HepG2 (cell line): Measurements from ENCODE around the gene FRRS1.
A peak's percentile ranks its signal among the peaks of the same experiment; 100 is the strongest.
"Not testable (repeated sequence)": the region's sequence is repeated elsewhere in the genome, so short reads cannot be mapped to it uniquely, and the experiment has no call there.

Experiments used
- CBX1 ChIP-seq: IDR thresholded peaks from one replicate; pipeline ENCODE4 v1.6.1; 2016; ENCODE audit warnings: antibody characterized with exemption, low read depth
- HCFC1 ChIP-seq: fragments of 150-350 bp; IDR thresholded peaks from 2 replicates; pipeline ENCODE4 v1.6.1; 2014; ENCODE audit warnings: low read depth, low read length
- MAZ ChIP-seq, 2 experiments: sonication (generic) in 1 of 2; formaldehyde crosslinking in 1 of 2; IDR thresholded peaks; 2 replicates each; pipeline versions ENCODE4 v1.5.0 to v1.6.1; 2012 to 2020; ENCODE audit warnings: low read depth in 2 of 2, mild to moderate bottlenecking in 2 of 2, borderline replicate concordance in 1 of 2, improper control_type of control experiment in 1 of 2, low read length in 1 of 2, missing genetic modification reagents in 1 of 2, moderate library complexity in 1 of 2
- MYNN ChIP-seq: sonication (generic); formaldehyde crosslinking; IDR thresholded peaks from 2 replicates; pipeline ENCODE4 v1.4.0; 2020; ENCODE audit warnings: mild to moderate bottlenecking, low read depth, missing genetic modification reagents
- PRPF4 ChIP-seq: fragments of 200-400 bp; formaldehyde crosslinking; IDR thresholded peaks from 2 replicates; pipeline ENCODE4 v1.6.1; 2016; ENCODE audit warnings: low read length, low read depth; ENCODE audit not compliant: poor library complexity, severe bottlenecking
- SPEN ChIP-seq: sonication (generic); formaldehyde crosslinking; IDR thresholded peaks from 2 replicates; pipeline ENCODE4 v1.5.1; 2020; ENCODE audit warnings: low read depth, mild to moderate bottlenecking, missing genetic modification reagents
- YEATS4 ChIP-seq: sonication (generic); formaldehyde crosslinking; IDR thresholded peaks from 2 replicates; pipeline ENCODE4 v1.4.0; 2020; ENCODE audit warnings: missing genetic modification reagents, borderline replicate concordance
- ZNF33B ChIP-seq: sonication (generic); formaldehyde crosslinking; IDR thresholded peaks from 2 replicates; pipeline ENCODE4 v1.5.1; 2020; ENCODE audit warnings: mild to moderate bottlenecking, missing genetic modification reagents
- ZNF557 ChIP-seq: sonication (generic); formaldehyde crosslinking; IDR thresholded peaks from 2 replicates; pipeline ENCODE4 v1.4.0; 2020; ENCODE audit warnings: missing genetic modification reagents
- TF ChIP-seq, protein P1 (sequence below): sonication (generic); formaldehyde crosslinking; IDR thresholded peaks from 2 replicates; pipeline ENCODE4 v1.5.0; 2020; ENCODE audit warnings: mild to moderate bottlenecking, missing genetic modification reagents, moderate library complexity

DNA sequence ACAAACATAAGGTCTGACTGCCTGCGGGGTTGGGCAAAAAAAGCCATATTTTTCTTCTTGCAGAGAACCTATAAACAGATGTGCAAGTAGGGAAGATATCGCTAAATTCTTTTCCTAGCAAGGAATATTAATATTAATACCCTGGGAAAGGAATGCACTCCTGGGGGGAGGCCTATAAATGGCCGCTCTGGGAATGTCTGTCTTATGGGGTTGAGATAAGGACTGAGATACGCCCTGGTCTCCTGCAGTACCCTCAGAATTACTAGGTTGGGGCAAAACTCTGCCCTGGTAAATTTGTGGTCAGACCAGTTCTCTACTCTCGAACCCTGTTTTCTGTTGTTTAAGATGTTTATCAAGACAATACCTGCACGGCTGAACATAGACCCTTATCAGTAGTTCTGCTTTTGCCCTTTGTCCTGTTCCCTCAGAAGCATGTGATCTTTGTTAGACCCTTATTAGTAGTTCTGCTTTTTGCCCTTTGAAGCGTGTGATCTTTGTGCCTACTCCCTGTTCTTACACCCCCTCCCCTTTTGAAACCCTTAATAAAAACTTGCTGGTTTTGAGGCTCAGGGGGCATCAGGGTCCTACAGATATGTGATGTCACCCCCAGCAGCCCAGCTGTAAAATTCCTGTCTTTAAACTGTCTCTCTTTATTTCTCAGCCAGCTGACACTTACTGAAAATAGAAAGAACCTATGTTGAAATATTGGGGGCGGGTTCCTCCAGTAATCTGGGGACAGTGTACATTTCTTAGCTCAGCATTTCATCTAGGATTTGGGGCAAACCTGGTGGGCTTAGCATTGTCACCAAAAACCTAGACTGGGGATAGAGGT, 7.5 kb downstream of the FRRS1 start:
- TF ChIP-seq YEATS4 (CRISPR knock-in tag); HCFC1; SPEN (CRISPR knock-in tag); MAZ (CRISPR knock-in tag; IDR thresholded peaks at IDR 0.05; ENCODE audit: low read depth); MYNN; ZNF557 (CRISPR knock-in tag); CBX1; ZNF33B (CRISPR knock-in tag); PRPF4: not testable (repeated sequence)
- TF ChIP-seq MAZ (IDR thresholded peaks at IDR 0.05; ENCODE audit: borderline replicate concordance, low read depth, low read length) = 0 out of 2 replicates have a peak, but pooled peaks have one; percentile 29
- TF ChIP-seq, protein P1, sequence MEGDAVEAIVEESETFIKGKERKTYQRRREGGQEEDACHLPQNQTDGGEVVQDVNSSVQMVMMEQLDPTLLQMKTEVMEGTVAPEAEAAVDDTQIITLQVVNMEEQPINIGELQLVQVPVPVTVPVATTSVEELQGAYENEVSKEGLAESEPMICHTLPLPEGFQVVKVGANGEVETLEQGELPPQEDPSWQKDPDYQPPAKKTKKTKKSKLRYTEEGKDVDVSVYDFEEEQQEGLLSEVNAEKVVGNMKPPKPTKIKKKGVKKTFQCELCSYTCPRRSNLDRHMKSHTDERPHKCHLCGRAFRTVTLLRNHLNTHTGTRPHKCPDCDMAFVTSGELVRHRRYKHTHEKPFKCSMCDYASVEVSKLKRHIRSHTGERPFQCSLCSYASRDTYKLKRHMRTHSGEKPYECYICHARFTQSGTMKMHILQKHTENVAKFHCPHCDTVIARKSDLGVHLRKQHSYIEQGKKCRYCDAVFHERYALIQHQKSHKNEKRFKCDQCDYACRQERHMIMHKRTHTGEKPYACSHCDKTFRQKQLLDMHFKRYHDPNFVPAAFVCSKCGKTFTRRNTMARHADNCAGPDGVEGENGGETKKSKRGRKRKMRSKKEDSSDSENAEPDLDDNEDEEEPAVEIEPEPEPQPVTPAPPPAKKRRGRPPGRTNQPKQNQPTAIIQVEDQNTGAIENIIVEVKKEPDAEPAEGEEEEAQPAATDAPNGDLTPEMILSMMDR (CRISPR knock-in tag) = not testable (repeated sequence)
